HG03064 (cell line): ENCODE results near the gene NFIC.
"Not testable (repeated sequence)": the region's sequence is repeated elsewhere in the genome, so short reads cannot be mapped to it uniquely, and the experiment has no call there.

Experiments
- ATAC-seq: cut with Tn5 transposase; IDR thresholded peaks from one replicate; pipeline ENCODE4 v1.9.1; 2021; ENCODE audit warnings: low read depth; ENCODE audit not compliant: unreplicated experiment

Gene NFIC

GRCh38 chr19:3370728-3371591 is 4.6 kb downstream of the NFIC start:
- ATAC-seq, result no peak

- no peak for ATAC-seq
Measured at GRCh38 chr19:3372413-3372812, 6.0 kb downstream of the NFIC start.

- ATAC-seq, result no peak
Measured at GRCh38 chr19:3373971-3374368, 7.6 kb downstream of the NFIC start.

- ATAC-seq, result no peak
Measured at GRCh38 chr19:3374369-3375112, 8.2 kb downstream of the NFIC start.

- ATAC-seq, result no peak
Measured at GRCh38 chr19:3375221-3376090, 9.1 kb downstream of the NFIC start.

- ATAC-seq, result not testable (repeated sequence)
Measured at GRCh38 chr19:3376091-3376455, 9.7 kb downstream of the NFIC start.

- ATAC-seq, result no peak
Measured at GRCh38 chr19:3378352-3379150, 12.2 kb downstream of the NFIC start.

- no peak for ATAC-seq
Measured at GRCh38 chr19:3380829-3381228, 14.4 kb downstream of the NFIC start.

GRCh38 chr19:3381701-3382372 is 15.5 kb downstream of the NFIC start:
- ATAC-seq, result no peak

GRCh38 chr19:3382460-3383100 is 16.2 kb downstream of the NFIC start:
- ATAC-seq, result no peak

GRCh38 chr19:3383121-3383722 is 16.8 kb downstream of the NFIC start:
- ATAC-seq, result no peak

GRCh38 chr19:3386447-3387234 is 20.3 kb downstream of the NFIC start:
- ATAC-seq, result no peak

- no peak for ATAC-seq
Measured at GRCh38 chr19:3387645-3388589, 21.5 kb downstream of the NFIC start.

- ATAC-seq, result no peak
Measured at GRCh38 chr19:3389446-3389778, 23.0 kb downstream of the NFIC start.

GRCh38 chr19:3389876-3390371 is 23.5 kb downstream of the NFIC start:
- no peak for ATAC-seq

- ATAC-seq, result not testable (repeated sequence)
Measured at GRCh38 chr19:3391911-3392310, 25.5 kb downstream of the NFIC start.

GRCh38 chr19:3392480-3392879 is 26.1 kb downstream of the NFIC start:
- ATAC-seq, result no peak
